Lower leg skin (tissue), 3 donors: ENCODE data around the gene ATE1.

Experiments used
- POLR2A ChIP-seq, 2 donors: fragments of 450-650 bp; IDR thresholded peaks; one replicate each; pipeline ENCODE4 v1.6.1; 2016 to 2017; ENCODE audit warnings: antibody characterized with exemption in 2 of 2, mild to moderate bottlenecking in 1 of 2, moderate library complexity in 1 of 2
- TF ChIP-seq, protein P1 (sequence below), 3 donors: fragments of 450-650 bp; IDR thresholded peaks; one replicate each; pipeline ENCODE4 v1.5.1; 2016; ENCODE audit warnings: antibody characterized with exemption in 3 of 3, mild to moderate bottlenecking in 3 of 3, moderate library complexity in 2 of 3

DNA sequence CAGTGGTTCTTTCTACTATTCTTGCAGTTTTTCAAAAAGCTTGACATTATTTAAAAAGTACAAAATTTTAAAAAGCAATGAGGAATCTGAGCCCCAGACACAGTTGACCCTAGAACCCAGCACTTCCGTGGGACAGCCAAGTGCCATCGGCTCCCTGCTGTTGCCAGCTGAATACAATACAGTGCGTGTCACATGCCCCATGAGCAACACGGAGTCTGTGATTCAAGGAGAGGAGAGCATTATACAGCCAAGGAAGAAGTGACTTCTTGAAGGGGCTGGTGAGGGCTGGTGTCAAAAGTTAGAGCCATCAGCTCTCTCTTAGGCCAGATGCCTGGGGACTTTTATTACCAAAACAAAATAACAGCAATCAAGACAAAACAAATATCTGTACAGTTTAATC lies 206.6 kb downstream of the ATE1 start:
- TF ChIP-seq, protein P1, sequence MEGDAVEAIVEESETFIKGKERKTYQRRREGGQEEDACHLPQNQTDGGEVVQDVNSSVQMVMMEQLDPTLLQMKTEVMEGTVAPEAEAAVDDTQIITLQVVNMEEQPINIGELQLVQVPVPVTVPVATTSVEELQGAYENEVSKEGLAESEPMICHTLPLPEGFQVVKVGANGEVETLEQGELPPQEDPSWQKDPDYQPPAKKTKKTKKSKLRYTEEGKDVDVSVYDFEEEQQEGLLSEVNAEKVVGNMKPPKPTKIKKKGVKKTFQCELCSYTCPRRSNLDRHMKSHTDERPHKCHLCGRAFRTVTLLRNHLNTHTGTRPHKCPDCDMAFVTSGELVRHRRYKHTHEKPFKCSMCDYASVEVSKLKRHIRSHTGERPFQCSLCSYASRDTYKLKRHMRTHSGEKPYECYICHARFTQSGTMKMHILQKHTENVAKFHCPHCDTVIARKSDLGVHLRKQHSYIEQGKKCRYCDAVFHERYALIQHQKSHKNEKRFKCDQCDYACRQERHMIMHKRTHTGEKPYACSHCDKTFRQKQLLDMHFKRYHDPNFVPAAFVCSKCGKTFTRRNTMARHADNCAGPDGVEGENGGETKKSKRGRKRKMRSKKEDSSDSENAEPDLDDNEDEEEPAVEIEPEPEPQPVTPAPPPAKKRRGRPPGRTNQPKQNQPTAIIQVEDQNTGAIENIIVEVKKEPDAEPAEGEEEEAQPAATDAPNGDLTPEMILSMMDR (IDR thresholded peaks at IDR 0.05) = no peak
- no peak for TF ChIP-seq POLR2A (IDR thresholded peaks at IDR 0.05)
